Mesenchymal stem cell (in vitro differentiated cells and primary cell): ENCODE measurements around the gene ZNF710.
"Not testable (repeated sequence)": the region's sequence is repeated elsewhere in the genome, so short reads cannot be mapped to it uniquely, and the experiment has no call there.

Experiments used
- DNase-seq: peaks from one replicate; pipeline ENCODE4 v3.0.0-alpha.2; 2013
- H2AFZ ChIP-seq: one replicate; pipeline ENCODE4 v1.6.1; 2013; ENCODE audit warnings: low read depth, mild to moderate bottlenecking, control low read depth, inconsistent platforms, low read length, moderate library complexity
- H2AK5ac ChIP-seq: 2 replicates; pipeline ENCODE4 v1.6.1; 2013; ENCODE audit warnings: low read length, moderate library complexity, mild to moderate bottlenecking, inconsistent platforms; ENCODE audit not compliant: severe bottlenecking
- H2BK120ac ChIP-seq: one replicate; pipeline ENCODE4 v1.6.1; 2013; ENCODE audit warnings: low read depth, mild to moderate bottlenecking, inconsistent platforms, low read length, moderate library complexity
- H2BK12ac ChIP-seq, 2 experiments: one replicate each; pipeline ENCODE4 v1.6.1; 2013; ENCODE audit warnings: inconsistent platforms in 2 of 2, low read length in 2 of 2, mild to moderate bottlenecking in 2 of 2, moderate library complexity in 2 of 2, control low read depth in 1 of 2
- H2BK15ac ChIP-seq: one replicate; pipeline ENCODE4 v1.6.1; 2013; ENCODE audit warnings: mild to moderate bottlenecking, low read depth, inconsistent platforms; ENCODE audit not compliant: poor library complexity, severe bottlenecking
- H2BK5ac ChIP-seq: 2 replicates; pipeline ENCODE4 v1.6.1; 2013; ENCODE audit warnings: low read depth, mild to moderate bottlenecking, low read length, control low read depth, inconsistent platforms; ENCODE audit not compliant: poor library complexity, severe bottlenecking
- H3K14ac ChIP-seq, 2 experiments: one replicate each; pipeline ENCODE4 v1.6.1; 2013; ENCODE audit warnings: inconsistent platforms in 2 of 2, low read length in 2 of 2, control low read depth in 1 of 2, mild to moderate bottlenecking in 1 of 2, moderate library complexity in 1 of 2
- H3K18ac ChIP-seq, 2 experiments: one replicate each; pipeline ENCODE4 v1.6.1; 2013; ENCODE audit warnings: inconsistent platforms in 2 of 2, low read length in 2 of 2, control low read depth in 1 of 2, low read depth in 1 of 2, mild to moderate bottlenecking in 1 of 2
- H3K23ac ChIP-seq, 2 experiments: one replicate each; pipeline ENCODE4 v1.6.1; 2013; ENCODE audit warnings: inconsistent platforms in 2 of 2, low read length in 2 of 2, mild to moderate bottlenecking in 2 of 2, moderate library complexity in 2 of 2, control low read depth in 1 of 2
- H3K27ac ChIP-seq: 2 replicates; pipeline ENCODE4 v1.5.1; 2013; ENCODE audit warnings: mild to moderate bottlenecking, moderate library complexity, low read length, control low read depth, inconsistent platforms; ENCODE audit not compliant: poor library complexity, severe bottlenecking
- H3K27me3 ChIP-seq, 2 experiments: 2 replicates each; pipeline versions ENCODE4 v1.6.1 to v1.7.0; 2013; ENCODE audit warnings: low read length in 2 of 2, mild to moderate bottlenecking in 2 of 2, moderate library complexity in 2 of 2, control low read depth in 1 of 2, inconsistent platforms in 1 of 2; ENCODE audit not compliant: control insufficient read depth in 1 of 2, insufficient read depth in 1 of 2
- H3K36me3 ChIP-seq, 2 experiments: 2 replicates each; pipeline versions ENCODE4 v1.6.1 to v1.7.0; 2013; ENCODE audit warnings: low read length in 2 of 2, control low read depth in 1 of 2, inconsistent platforms in 1 of 2, low read depth in 1 of 2, mild to moderate bottlenecking in 1 of 2; ENCODE audit not compliant: insufficient read depth in 2 of 2, control insufficient read depth in 1 of 2
- H3K4ac ChIP-seq, 2 experiments: one replicate each; pipeline ENCODE4 v1.6.1; 2013; ENCODE audit warnings: inconsistent platforms in 2 of 2, low read length in 2 of 2, mild to moderate bottlenecking in 2 of 2, moderate library complexity in 2 of 2, control low read depth in 1 of 2, low read depth in 1 of 2
- H3K4me1 ChIP-seq: 2 replicates; pipeline ENCODE4 v1.6.1; 2013; ENCODE audit warnings: low read depth, low read length, control low read depth; ENCODE audit not compliant: control insufficient read depth, insufficient read depth
- H3K4me2 ChIP-seq: 2 replicates; pipeline ENCODE4 v1.6.1; 2013; ENCODE audit warnings: low read length, mild to moderate bottlenecking, inconsistent platforms; ENCODE audit not compliant: poor library complexity, severe bottlenecking
- H3K4me3 ChIP-seq, 2 experiments: 2 replicates each; pipeline versions ENCODE4 v1.5.1 to v1.7.0; 2013; ENCODE audit warnings: low read length in 2 of 2, mild to moderate bottlenecking in 2 of 2, control low read depth in 1 of 2, low read depth in 1 of 2; ENCODE audit not compliant: insufficient read depth in 1 of 2
- H3K79me1 ChIP-seq: replicated peaks from 2 replicates; pipeline ENCODE4 v1.6.1; 2013; ENCODE audit warnings: mild to moderate bottlenecking, control low read depth, low read length, inconsistent platforms; ENCODE audit not compliant: poor library complexity, severe bottlenecking
- H3K9ac ChIP-seq: 2 replicates; pipeline ENCODE4 v1.7.0; 2013; ENCODE audit warnings: mild to moderate bottlenecking, low read length, moderate library complexity
- H3K9me3 ChIP-seq: 2 replicates; pipeline ENCODE4 v1.7.0; 2013; ENCODE audit warnings: mild to moderate bottlenecking, low read length; ENCODE audit not compliant: control insufficient read depth
- H4K8ac ChIP-seq: one replicate; pipeline ENCODE4 v1.6.1; 2013; ENCODE audit warnings: inconsistent platforms, mild to moderate bottlenecking, low read length, moderate library complexity
- H4K91ac ChIP-seq: one replicate; pipeline ENCODE4 v1.6.1; 2013; ENCODE audit warnings: mild to moderate bottlenecking, low read length, inconsistent platforms
- WGBS: methylation state at CpG from one replicate; pipeline ENCODE4 v1.1.7; 2013; ENCODE audit warnings: mixed read lengths; 5-methylcytosine and 5-hydroxymethylcytosine counted together

Gene ZNF710

GRCh38 chr15:90070623-90071022, 69.5 kb downstream of the ZNF710 start:
- H3K27ac ChIP-seq, H3K27me3 ChIP-seq, H3K9me3 ChIP-seq, H3K14ac ChIP-seq, H4K8ac ChIP-seq, H3K4me2 ChIP-seq, H3K18ac ChIP-seq, DNase-seq, H3K23ac ChIP-seq, H3K4ac ChIP-seq, H2BK12ac ChIP-seq, H2AK5ac ChIP-seq, H2BK5ac ChIP-seq, H2AFZ ChIP-seq, H2BK120ac ChIP-seq, H2BK15ac ChIP-seq, H3K4me1 ChIP-seq, H3K9ac ChIP-seq, H3K4me3 ChIP-seq, H4K91ac ChIP-seq: not testable (repeated sequence)
- peaks cover 35% of the 10 kb centered on the region for H3K79me1 ChIP-seq
- 97% methylated on average over 2 of the region's 2 CpGs for WGBS
- H3K36me3 ChIP-seq = peaks cover 46 to 57% of the 10 kb centered on the region in 2 experiments

GRCh38 chr15:90071220-90071807, 70.2 kb downstream of the ZNF710 start:
- H3K36me3 ChIP-seq = peaks cover 46 to 64% of the 10 kb centered on the region in 2 experiments
- 74% methylated on average over 3 of the region's 5 CpGs for WGBS
- no peak overlapping the region for H2AK5ac ChIP-seq
- H3K27me3 ChIP-seq = no peaks in the 10 kb centered on the region
- H3K9ac ChIP-seq = peak overlapping the region; percentile 24
- H2BK12ac ChIP-seq = no peak overlapping the region
- no peak overlapping the region for H3K27ac ChIP-seq
- no peaks in the 10 kb centered on the region for H3K9me3 ChIP-seq
- no peak overlapping the region for H2BK5ac ChIP-seq
- H3K23ac ChIP-seq = no peak overlapping the region
- H3K18ac ChIP-seq = no peak overlapping the region
- no peak overlapping the region for H3K4me3 ChIP-seq
- peak; percentile 89 for DNase-seq
- peaks cover 8% of the 10 kb centered on the region for H3K4me1 ChIP-seq
- H4K91ac ChIP-seq = no peak overlapping the region
- no peak overlapping the region for H3K4me2 ChIP-seq
- no peak overlapping the region for H2BK120ac ChIP-seq
- no peak overlapping the region for H4K8ac ChIP-seq
- no peak overlapping the region for H2AFZ ChIP-seq
- no peak overlapping the region for H2BK15ac ChIP-seq
- no peak overlapping the region for H3K4ac ChIP-seq
- H3K79me1 ChIP-seq = peaks cover 36% of the 10 kb centered on the region
- H3K14ac ChIP-seq = no peak overlapping the region

- no peak overlapping the region for H2BK120ac ChIP-seq
- no peak overlapping the region for H2AFZ ChIP-seq
- WGBS = 96% methylated on average over 17 of the region's 17 CpGs
- H3K23ac ChIP-seq = no peak overlapping the region
- peaks cover 28% of the 10 kb centered on the region for H3K79me1 ChIP-seq
- H4K91ac ChIP-seq = no peak overlapping the region
- H3K27me3 ChIP-seq = no peaks in the 10 kb centered on the region
- H3K9me3 ChIP-seq = no peaks in the 10 kb centered on the region
- H3K9ac ChIP-seq = no peak overlapping the region
- H3K4ac ChIP-seq = no peak overlapping the region
- H3K14ac ChIP-seq = no peak overlapping the region
- H4K8ac ChIP-seq = peak overlapping the region; percentile 8
- no peak overlapping the region for H2AK5ac ChIP-seq
- no peak overlapping the region for H2BK15ac ChIP-seq
- H2BK5ac ChIP-seq = no peak overlapping the region
- no peak overlapping the region for H2BK12ac ChIP-seq
- H3K36me3 ChIP-seq = peaks cover 35 to 68% of the 10 kb centered on the region in 2 experiments
- DNase-seq = no peak
- peaks cover 8% of the 10 kb centered on the region for H3K4me1 ChIP-seq
- H3K4me2 ChIP-seq = no peak overlapping the region
- H3K4me3 ChIP-seq = no peak overlapping the region
- no peak overlapping the region for H3K27ac ChIP-seq
- no peak overlapping the region for H3K18ac ChIP-seq
Observed at GRCh38 chr15:90072978-90073640, 72.0 kb downstream of the ZNF710 start.

- Histone ChIP-seq H3K79me1 (peaks cover 28% of the 10 kb centered on the region), H3K36me3 (peaks cover 38 to 70% of the 10 kb centered on the region in 2 experiments), H3K9me3 (no peaks in the 10 kb centered on the region), H3K27ac (no peak overlapping the region), H2AFZ (no peak overlapping the region), H2BK12ac (no peak overlapping the region), H3K4me3 (no peak overlapping the region), H2BK5ac (no peak overlapping the region), H4K8ac (no peak overlapping the region), H3K4me2 (no peak overlapping the region), H2AK5ac (no peak overlapping the region), H3K14ac (no peak overlapping the region), H3K9ac (no peak overlapping the region), H2BK120ac (no peak overlapping the region), H3K27me3 (no peaks in the 10 kb centered on the region), H3K23ac (no peak overlapping the region), H2BK15ac (no peak overlapping the region), H4K91ac (peak overlapping the region; percentile 5), H3K4me1 (peaks cover 10% of the 10 kb centered on the region), H3K4ac (no peak overlapping the region), H3K18ac (no peak overlapping the region)
- 95% methylated on average over 12 of the region's 12 CpGs for WGBS
- no peak for DNase-seq
Observed at GRCh38 chr15:90074023-90074422, 72.9 kb downstream of the ZNF710 start.
